Measurements from ENCODE around the gene MCM6.
"Not testable (repeated sequence)": the region's sequence is repeated elsewhere in the genome, so short reads cannot be mapped to it uniquely, and the experiment has no call there.

MCM6 gene

DNA sequence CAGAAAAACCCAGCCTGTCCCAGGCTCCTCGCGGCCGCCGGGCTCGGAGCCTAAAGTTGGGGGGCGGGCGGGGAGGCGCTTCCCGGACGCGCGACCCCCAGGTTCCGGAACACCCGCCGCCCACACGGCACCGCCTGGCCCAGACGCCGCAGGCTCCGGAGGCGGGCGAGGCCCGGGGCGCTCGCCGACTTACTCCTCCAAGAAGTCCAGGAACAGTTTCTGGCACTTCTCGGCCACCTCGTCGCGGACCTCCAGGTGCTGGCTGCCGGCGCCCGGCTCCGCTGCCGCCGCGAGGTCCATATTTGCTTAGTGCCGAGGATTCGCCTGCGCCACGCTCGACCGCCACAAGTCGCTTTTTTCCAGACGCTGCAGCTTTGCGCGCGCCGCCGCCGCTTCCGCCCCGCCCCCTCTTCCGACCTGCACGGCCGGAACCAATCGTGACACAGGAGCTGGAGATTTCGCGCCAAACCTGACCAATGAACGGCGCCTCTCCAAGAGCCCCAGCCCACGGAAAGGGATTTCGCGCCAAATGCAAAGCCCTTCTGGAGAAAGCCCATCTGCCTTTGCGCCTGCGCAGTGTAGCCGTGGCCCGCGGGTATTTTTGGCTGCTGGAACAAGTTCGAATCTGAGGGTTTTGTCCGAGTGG lies at the start of gene MCM6:
TSS of gene MCM6 (minus strand) at position 378 of the 646 bp plus-strand sequence. CDS start at position 300, 78 bp downstream.
- peak; percentile 99 for DNase-seq
- in situ Hi-C loops (cut with HindIII; ENCODE audit: low pct_ligation_motif_present, low pct_unique_long_range_greater_than_20kb, low sequenced_read_pairs), result loop anchor here (25.0 kb wide), 1 partner anchor 511 kb away; no protein-coding TSS in a partner anchor

DNA sequence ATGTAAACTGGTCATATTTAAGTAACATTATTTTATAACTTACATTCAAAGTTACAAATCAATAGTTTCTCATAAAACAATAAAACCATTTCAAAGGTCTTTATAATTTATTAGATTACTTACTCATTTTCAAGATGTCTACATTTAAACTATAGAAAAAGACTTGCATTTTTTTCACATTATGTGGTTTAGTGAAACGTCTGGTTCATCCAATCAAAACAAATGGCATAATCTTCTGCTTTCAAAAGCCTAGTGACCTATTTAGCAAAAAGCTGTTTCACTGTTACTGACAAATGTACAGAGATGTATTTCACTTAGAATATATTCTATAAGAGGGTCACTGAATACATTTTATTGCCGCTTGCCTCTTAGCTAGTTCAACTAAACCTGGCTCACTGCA lies 49.3 kb upstream of the MCM6 start:
- in situ Hi-C loops (cut with HindIII; ENCODE audit: low pct_ligation_motif_present, low pct_unique_long_range_greater_than_20kb, low sequenced_read_pairs), result no loop called here
- no peak for DNase-seq

DNA sequence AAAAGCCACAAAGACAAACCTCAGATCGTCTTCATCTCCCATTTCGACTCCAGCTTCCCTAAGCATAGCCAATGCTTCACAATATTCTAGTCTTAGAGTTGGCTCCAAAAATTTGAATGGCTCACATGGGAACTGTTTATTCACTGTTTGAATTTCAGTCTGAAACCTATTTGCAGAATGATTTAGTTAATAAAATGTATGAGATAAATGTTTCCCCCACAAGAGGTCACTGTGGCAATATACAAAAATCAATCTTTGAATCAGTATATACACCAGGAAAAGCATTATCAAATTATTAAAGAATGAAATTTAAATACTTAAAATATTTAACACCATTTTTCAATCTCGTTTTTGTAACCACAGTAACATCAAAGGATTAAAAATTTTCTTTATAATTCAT lies 40.0 kb upstream of the MCM6 start:
- peak; percentile 54 for DNase-seq
- in situ Hi-C loops (cut with HindIII; ENCODE audit: low pct_ligation_motif_present, low pct_unique_long_range_greater_than_20kb, low sequenced_read_pairs), result no loop called here

DNA sequence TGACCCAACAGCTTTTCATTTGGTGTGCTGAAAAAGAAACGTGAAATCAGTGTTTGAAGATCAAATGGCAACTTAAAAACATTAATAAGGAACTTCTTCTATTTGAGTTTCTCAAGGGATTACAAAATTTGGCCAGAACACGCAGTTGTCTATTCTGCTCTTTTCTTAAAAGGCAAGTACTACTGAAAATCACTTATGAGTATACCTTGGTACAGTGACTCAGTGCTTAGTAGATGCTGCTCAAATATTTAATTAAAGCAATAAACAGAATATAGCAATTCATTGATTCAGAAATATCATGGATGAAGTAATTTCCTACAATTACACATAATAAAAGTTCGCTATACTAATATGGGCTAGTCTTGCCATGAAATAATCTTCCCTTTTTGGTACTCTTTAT lies 38.2 kb upstream of the MCM6 start:
- no peak for DNase-seq
- in situ Hi-C loops (cut with HindIII; ENCODE audit: low pct_ligation_motif_present, low pct_unique_long_range_greater_than_20kb, low sequenced_read_pairs), result no loop called here

DNA sequence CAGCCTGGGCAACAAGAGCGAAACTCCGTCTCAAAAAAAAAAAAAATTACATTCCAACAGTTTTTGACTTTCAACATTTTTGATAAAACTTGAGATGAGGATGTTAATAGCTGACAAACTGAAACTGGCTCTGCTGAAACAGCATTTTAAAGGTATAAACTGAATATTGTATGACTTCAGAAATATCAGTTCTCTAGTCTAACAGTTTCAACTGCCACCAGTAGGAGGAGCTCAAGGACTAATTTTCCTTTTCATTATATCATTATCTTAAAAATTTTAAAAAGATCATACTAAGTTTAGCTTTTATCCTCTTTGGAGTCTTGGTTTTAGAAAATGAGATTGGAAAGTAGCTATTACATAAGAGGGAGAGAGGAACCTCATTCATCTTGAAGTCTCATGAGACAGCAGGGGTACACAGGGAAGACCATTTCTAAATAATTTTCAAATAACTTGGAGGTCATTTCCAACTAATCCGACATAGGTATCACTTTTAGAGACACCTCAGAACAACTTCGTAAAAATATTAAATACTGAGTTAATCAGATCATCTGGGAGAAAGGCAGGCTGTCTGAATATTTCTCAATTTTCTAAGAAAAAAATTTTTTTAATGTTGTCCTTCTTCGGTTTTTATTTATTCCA lies 37.6 kb upstream of the MCM6 start:
- in situ Hi-C loops (cut with HindIII; ENCODE audit: low pct_ligation_motif_present, low pct_unique_long_range_greater_than_20kb, low sequenced_read_pairs), result no loop called here
- DNase-seq, result peak; percentile 67

DNA sequence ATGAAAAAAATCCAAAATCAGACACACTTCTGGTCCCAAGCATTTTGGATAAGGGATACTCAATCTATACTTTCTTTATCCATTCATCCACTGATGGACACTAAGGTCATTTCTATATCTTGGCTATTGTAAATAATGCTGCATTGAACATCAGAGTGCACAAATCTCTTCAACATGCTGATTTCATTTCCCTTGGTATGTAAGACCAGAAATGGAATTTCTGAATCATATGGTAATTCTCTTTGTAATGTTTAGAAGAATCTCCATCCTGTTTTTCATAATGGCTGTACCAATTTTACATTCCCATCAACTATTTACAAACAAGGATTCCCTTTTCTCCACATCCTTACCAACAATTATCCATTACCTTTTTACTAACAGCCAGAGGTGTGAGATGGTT lies 33.7 kb upstream of the MCM6 start:
- in situ Hi-C loops (cut with HindIII; ENCODE audit: low pct_ligation_motif_present, low pct_unique_long_range_greater_than_20kb, low sequenced_read_pairs), result no loop called here
- DNase-seq, result no peak

DNA sequence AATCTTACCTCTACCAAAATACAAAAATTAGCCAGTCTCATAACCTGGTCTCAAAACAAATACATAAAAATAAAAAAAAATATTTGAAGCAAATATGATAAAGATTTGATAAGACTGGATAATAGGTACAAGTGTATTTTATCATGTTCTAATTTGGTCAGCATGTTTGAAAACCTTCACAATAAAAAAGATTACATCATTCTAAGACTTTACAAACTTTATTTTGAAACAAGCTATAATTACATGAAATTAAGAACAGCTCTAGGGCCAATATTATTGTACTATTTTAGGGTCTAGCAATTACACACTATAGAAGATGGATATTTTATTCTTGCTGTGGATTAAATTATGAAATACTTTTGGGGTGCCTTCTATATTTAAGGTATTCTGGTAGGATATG lies 29.4 kb upstream of the MCM6 start:
- no peak for DNase-seq
- in situ Hi-C loops (cut with HindIII; ENCODE audit: low pct_ligation_motif_present, low pct_unique_long_range_greater_than_20kb, low sequenced_read_pairs), result no loop called here

DNA sequence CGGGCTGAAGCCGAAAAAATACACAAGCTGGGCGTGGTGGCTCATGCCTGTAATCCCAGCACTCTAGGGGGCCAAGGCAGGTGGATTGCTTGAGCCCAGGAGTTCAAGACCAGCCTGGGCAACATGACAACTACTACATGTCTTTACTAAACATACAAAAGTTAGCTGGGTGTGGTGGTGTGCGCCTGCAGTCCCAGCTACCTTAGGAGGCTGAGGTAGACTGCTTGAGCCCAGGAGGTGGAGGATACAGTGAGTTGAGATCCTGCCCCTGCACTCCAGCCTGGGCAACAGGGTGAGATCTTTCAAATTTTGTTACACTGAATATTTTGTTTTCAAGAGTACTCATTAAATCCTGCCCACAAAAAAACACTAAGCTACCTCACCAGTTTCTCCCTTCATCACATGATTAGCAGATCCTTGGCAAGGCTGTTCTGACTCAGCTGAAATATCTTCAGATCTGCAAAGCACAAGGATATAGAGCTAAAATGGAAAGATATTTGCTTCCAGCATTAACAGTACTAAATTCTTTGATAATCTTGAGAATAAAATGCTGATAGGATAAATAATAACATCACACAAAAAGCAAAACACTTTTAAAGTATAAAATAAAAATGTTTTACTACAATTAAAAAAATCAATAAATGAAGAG lies 28.2 kb upstream of the MCM6 start:
- no peak for DNase-seq
- in situ Hi-C loops (cut with HindIII; ENCODE audit: low pct_ligation_motif_present, low pct_unique_long_range_greater_than_20kb, low sequenced_read_pairs), result no loop called here

DNA sequence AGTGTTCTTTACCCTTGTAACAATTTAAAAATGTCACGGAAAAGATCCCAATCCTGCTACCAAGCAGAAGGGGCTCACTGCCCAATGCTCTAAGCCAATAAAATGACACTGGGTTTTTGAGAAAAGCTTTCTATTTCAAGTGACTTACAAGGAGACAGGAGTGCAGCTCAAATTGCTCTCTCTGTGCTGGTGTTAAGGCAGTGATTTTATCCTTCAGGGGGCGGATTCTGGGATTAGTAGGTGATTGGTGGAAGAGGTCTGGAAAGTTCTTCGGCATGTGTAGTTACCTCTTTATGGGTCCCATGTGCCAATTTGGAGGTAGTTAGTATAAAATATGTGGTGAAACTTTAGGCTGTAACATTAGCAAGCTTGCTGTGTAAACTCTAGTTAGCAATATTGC lies 27.4 kb upstream of the MCM6 start:
- in situ Hi-C loops (cut with HindIII; ENCODE audit: low pct_ligation_motif_present, low pct_unique_long_range_greater_than_20kb, low sequenced_read_pairs), result no loop called here
- DNase-seq, result no peak

DNA sequence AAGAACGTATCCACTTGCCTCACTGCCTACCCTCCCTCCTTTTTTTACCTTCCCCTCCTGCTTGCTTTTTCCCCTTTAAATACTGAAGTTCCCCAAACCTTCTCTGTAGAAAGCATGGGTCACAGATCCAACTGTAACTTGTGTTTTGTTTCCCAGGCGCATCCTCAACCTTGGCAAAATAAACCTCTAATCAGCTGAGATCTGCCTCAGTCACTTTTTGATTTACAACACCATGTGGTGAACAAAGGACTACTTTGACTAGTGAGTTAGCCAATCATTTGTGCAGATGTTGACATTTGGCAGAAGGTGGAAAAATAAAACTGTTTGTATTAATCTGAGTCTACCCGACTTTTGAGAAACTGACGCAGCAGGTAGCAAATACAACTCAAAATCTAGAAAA lies 23.3 kb upstream of the MCM6 start:
- no peak for DNase-seq
- in situ Hi-C loops (cut with HindIII; ENCODE audit: low pct_ligation_motif_present, low pct_unique_long_range_greater_than_20kb, low sequenced_read_pairs), result loop anchor here (25.0 kb wide), 1 partner anchor 488 kb away; no protein-coding TSS in a partner anchor

DNA sequence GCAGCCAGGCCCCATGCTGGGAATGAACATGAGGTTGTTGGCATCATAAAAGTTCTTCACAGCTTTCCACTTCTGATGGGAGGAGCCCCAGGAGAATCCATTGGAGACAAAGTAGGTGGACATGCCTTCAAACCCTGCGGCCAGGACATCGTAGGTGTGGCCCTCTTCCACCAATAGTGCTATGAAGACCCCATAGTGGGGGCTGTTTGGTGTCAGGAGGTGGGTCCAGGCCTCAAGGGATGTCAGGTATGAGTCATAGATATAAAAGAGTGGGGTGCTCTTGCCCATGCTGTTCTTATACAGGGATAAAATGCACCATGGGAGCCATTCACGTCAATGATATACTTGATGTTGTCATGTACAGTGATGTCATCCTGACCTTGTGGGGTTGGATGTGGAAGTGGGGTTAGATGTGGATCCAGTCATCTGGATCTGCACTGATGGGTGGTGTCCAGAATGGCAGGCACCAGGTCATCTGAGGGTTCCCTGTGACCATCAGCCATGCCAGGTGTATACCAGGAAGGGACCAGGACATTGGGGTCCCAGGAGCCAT lies 22.1 kb upstream of the MCM6 start:
- in situ Hi-C loops (cut with HindIII; ENCODE audit: low pct_ligation_motif_present, low pct_unique_long_range_greater_than_20kb, low sequenced_read_pairs), result loop anchor here (25.0 kb wide), 1 partner anchor 489 kb away; no protein-coding TSS in a partner anchor

DNA sequence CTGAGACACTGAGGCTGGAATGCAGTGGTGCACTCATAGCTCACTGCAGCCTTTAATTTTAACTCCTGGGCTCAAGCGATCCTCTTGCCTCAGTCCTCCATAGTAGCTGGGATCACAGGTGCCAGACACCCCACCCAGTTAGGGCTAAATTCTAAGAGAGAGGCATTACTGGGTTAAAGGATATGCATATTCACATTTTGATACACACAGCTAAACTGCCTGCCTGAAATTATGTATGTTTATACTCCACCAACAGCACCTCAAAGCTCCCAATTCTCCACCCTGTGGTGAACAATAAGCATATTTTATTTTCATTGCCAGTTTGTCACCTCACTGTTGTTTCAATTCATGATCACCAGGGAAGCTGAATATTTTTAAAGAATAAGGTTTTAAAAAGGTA lies 18.7 kb upstream of the MCM6 start:
- in situ Hi-C loops (cut with HindIII; ENCODE audit: low pct_ligation_motif_present, low pct_unique_long_range_greater_than_20kb, low sequenced_read_pairs), result loop anchor here (25.0 kb wide), 1 partner anchor 492 kb away; no protein-coding TSS in a partner anchor
- no peak for DNase-seq

More for the DNA sequence above, 22.1 kb upstream of the MCM6 start:
- no peak for DNase-seq

DNA sequence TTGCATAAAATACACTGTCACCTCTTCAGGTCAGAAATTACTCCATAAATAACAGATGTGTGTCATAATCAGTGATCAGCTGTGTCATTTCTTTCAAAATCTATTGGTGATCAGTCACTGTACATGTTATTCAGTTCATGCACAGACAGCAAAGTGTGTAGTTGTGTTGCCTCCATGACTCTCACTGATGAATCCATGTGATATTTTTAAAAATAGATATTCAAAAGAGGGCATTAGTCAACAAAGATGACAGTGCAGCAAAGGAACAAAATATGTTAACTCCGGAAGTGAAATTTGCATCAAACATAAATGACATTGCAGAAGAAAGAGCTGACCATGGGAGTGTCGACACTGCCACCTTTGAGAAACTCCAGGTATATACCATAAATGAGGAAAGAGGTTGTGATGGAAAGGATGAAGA lies 17.1 kb upstream of the MCM6 start:
- DNase-seq, result no peak
- in situ Hi-C loops (cut with HindIII; ENCODE audit: low pct_ligation_motif_present, low pct_unique_long_range_greater_than_20kb, low sequenced_read_pairs), result loop anchor here (25.0 kb wide), 1 partner anchor 494 kb away; no protein-coding TSS in a partner anchor

DNA sequence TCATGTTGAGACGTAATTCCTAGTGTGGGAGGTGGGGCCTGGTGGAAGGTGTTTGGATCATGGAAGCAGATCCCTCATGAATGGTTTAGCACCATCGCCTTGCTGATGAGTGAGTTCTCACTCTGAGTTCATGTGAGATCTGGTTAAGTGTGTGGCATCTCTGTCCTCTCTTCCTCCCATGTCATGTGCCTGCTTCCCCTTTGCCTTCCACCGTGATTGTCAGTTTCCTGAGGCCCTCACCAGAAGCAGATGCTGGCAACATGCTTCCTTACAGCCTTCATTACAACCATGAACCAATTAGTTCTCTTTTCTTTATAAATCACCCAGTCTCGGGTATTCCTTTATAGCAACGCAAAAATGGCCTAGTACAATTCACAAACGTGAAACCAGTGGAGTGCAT lies 14.6 kb upstream of the MCM6 start:
- DNase-seq, result no peak
- in situ Hi-C loops (cut with HindIII; ENCODE audit: low pct_ligation_motif_present, low pct_unique_long_range_greater_than_20kb, low sequenced_read_pairs), result loop anchor here (25.0 kb wide), 1 partner anchor 496 kb away; no protein-coding TSS in a partner anchor

DNA sequence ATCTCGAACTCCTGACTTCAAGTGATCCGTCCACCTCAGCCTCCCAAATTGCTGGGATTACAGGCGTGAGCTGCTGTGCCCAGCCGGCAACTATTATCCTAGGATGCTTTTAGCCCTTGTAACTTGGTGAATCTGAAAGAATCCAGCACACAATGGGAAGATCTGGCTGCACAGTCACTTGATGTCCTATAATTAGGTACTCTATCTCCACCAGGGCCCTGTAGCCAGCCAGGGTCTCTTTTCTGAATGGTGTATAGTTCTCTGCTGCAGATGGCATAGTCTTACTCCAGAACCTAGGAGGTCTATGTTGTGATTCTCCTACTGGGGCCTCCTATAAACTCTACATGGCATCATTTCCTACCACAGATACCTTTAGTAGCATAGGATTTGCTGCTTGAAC lies 13.9 kb upstream of the MCM6 start:
- in situ Hi-C loops (cut with HindIII; ENCODE audit: low pct_ligation_motif_present, low pct_unique_long_range_greater_than_20kb, low sequenced_read_pairs), result loop anchor here (25.0 kb wide), 1 partner anchor 497 kb away; no protein-coding TSS in a partner anchor
- DNase-seq, result no peak

DNA sequence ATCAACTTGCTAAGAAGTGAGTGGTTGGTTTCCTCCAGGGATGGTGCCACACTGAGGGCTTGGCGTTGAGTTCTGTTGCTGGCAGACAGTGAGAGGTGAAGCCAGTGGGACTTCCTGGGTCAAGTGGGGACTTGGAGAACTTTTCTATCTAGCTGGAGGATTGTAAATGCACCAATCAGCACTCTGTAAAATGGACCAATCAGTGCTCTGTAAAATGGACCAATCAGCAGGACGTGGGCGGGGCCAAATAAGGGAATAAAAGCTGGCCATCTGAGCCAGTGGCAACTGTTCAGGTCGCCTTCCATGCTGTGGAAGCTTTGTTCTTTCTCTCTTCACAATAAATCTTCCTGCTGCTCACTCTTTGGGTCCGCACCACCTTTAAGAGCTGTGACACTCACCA lies 12.3 kb upstream of the MCM6 start:
- in situ Hi-C loops (cut with HindIII; ENCODE audit: low pct_ligation_motif_present, low pct_unique_long_range_greater_than_20kb, low sequenced_read_pairs), result loop anchor here (25.0 kb wide), 1 partner anchor 499 kb away; no protein-coding TSS in a partner anchor
- DNase-seq, result not testable (repeated sequence)

DNA sequence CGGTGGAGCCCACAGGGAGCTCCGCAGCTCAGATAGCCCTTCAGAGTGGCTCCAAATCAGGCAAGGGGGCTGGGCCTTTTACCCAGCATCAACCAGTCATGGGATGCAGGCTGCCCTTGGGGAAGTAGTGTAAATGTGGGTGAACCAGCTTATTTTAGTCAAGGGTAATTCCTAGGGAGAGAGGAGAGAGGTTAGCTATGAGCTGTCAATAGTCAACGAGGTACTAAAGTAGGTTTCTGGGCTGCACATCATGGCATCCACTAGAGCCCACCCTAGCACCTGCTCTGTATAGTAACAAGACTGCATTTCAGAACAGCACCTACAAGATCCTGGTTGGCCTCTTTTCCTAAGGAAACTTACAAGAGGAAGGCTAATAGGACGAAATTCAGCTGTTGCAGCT lies 9.5 kb upstream of the MCM6 start:
- in situ Hi-C loops (cut with HindIII; ENCODE audit: low pct_ligation_motif_present, low pct_unique_long_range_greater_than_20kb, low sequenced_read_pairs), result loop anchor here (25.0 kb wide), 1 partner anchor 502 kb away; no protein-coding TSS in a partner anchor
- DNase-seq, result no peak

DNA sequence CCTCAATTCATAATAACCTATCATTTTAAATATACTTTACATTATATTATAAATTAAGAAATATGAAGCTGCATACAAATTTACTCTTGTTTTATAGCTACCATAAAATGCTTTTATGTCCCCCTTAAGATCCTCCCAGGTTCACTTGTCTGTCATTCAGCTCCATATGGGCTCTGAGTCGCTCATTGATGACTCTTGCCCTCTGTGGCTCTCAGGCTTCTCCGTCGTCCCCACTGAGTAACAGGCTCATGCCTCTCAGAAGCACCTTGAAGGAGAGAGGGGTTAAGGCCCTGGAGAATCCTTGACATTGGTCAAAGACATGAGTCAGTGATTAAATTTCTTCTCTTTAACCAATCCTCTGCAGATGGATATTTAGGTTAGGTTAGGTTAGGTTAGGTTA lies 6.2 kb upstream of the MCM6 start:
- DNase-seq, result no peak

DNA sequence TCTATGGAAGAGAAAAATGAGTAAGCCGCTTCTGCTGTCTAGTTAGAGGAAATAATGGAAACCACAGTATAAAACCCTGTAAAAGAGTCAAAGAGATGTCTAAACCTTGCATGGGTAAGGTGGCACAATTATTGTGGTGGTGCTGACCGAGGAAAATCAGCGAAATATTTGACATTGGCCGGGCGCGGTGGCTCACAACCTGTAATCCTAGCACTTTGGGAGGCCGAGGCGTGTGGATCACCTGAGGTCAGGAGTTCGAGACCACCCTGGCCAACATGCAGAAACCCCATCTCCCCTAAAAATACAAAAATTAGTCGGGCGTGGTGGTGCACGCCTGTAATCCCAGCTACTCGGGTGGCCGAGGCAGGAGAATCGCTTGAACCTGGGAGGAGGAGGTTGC lies 527 bp upstream of the MCM6 start:
- in situ Hi-C loops (cut with HindIII; ENCODE audit: low pct_ligation_motif_present, low pct_unique_long_range_greater_than_20kb, low sequenced_read_pairs), result loop anchor here (25.0 kb wide), 1 partner anchor 511 kb away; no protein-coding TSS in a partner anchor
- not testable (repeated sequence) for DNase-seq

More for the DNA sequence above, 6.2 kb upstream of the MCM6 start:
- in situ Hi-C loops (cut with HindIII; ENCODE audit: low pct_ligation_motif_present, low pct_unique_long_range_greater_than_20kb, low sequenced_read_pairs), result loop anchor here (25.0 kb wide), 1 partner anchor 505 kb away; no protein-coding TSS in a partner anchor

Measured in ACHN (cell line).